ENCODE data around the gene LCE2A.

Gene LCE2A

GRCh38 chr1:152707860-152708259 is 9.7 kb downstream of the LCE2A start, which contains the start of gene LCE4A:
Gene LCE4A, plus strand, starts transcription at chr1:152708160. Its CDS starts 916 bp downstream, at chr1:152709076.
- no peak for TF ChIP-seq CTCF (IDR thresholded peaks at IDR 0.05; ENCODE audit: borderline replicate concordance, insufficient read depth, low read depth, low read length)

GRCh38 chr1:152718238-152718637 is 20.1 kb downstream of the LCE2A start:
- H3K4me3 ChIP-seq (ENCODE audit: low read depth, low read length), result no peak overlapping the region
- no peak for TF ChIP-seq CTCF (IDR thresholded peaks at IDR 0.05; ENCODE audit: borderline replicate concordance, insufficient read depth, low read depth, low read length)

More at GRCh38 chr1:152707860-152708259, 9.7 kb downstream of the LCE2A start, which contains the start of gene LCE4A:
- no peak within 1 kb of the TSS for H3K4me3 ChIP-seq (ENCODE audit: low read depth, low read length)

- TF ChIP-seq CTCF (IDR thresholded peaks at IDR 0.05; ENCODE audit: borderline replicate concordance, insufficient read depth, low read depth, low read length), result no peak
- no peak overlapping the region for H3K4me3 ChIP-seq (ENCODE audit: low read depth, low read length)
Observed at GRCh38 chr1:152725261-152725660, 27.1 kb downstream of the LCE2A start.

GRCh38 chr1:152728986-152729385 is 30.8 kb downstream of the LCE2A start:
- no peak for TF ChIP-seq CTCF (IDR thresholded peaks at IDR 0.05; ENCODE audit: borderline replicate concordance, insufficient read depth, low read depth, low read length)
- no peak overlapping the region for H3K4me3 ChIP-seq (ENCODE audit: low read depth, low read length)

GRCh38 chr1:152735648-152736047 is 37.5 kb downstream of the LCE2A start:
- peak; percentile 34; the same call in 1 of the 2 replicates for TF ChIP-seq CTCF (IDR thresholded peaks at IDR 0.05; ENCODE audit: borderline replicate concordance, insufficient read depth, low read depth, low read length)
- no peak overlapping the region for H3K4me3 ChIP-seq (ENCODE audit: low read depth, low read length)

- H3K4me3 ChIP-seq (ENCODE audit: low read depth, low read length), result no peak overlapping the region
- no peak for TF ChIP-seq CTCF (IDR thresholded peaks at IDR 0.05; ENCODE audit: borderline replicate concordance, insufficient read depth, low read depth, low read length)
Observed at GRCh38 chr1:152737997-152738396, 39.9 kb downstream of the LCE2A start.

- no peak overlapping the region for H3K4me3 ChIP-seq (ENCODE audit: low read depth, low read length)
- no peak for TF ChIP-seq CTCF (IDR thresholded peaks at IDR 0.05; ENCODE audit: borderline replicate concordance, insufficient read depth, low read depth, low read length)
Observed at GRCh38 chr1:152739841-152740240, 41.7 kb downstream of the LCE2A start.

Data from GM12875 (cell line).